CD14-positive monocyte (primary cell): ENCODE measurements around the gene EVX2. TPM values are rescaled to one million over a fixed set of nuclear protein-coding genes. Genes with fewer than 3 reads are reported as not detected.

Source experiments
- DNase-seq, 3 donors: peaks; one replicate each; pipeline ENCODE4 v3.0.0-alpha.2; 2011 to 2022
- H2AFZ ChIP-seq: 2 replicates; pipeline ENCODE4 v1.6.0; 2012; ENCODE audit warnings: mild to moderate bottlenecking, low read depth, low read length, inconsistent platforms; ENCODE audit not compliant: insufficient read depth, poor library complexity, severe bottlenecking
- H3K27ac ChIP-seq, 2 donors: 1 replicate in 1 of 2; 2 replicates in 1 of 2; pipeline ENCODE4 v1.5.1; 2012 to 2013; ENCODE audit warnings: low read length in 2 of 2, control low read depth in 1 of 2, inconsistent platforms in 1 of 2, low read depth in 1 of 2, mild to moderate bottlenecking in 1 of 2
- H3K27me3 ChIP-seq, 2 donors: one replicate each; pipeline versions ENCODE4 v1.6.0 to v1.6.1; 2011 to 2013; ENCODE audit warnings: low read length in 2 of 2; ENCODE audit not compliant: control insufficient read depth in 2 of 2, insufficient read depth in 2 of 2
- H3K36me3 ChIP-seq, 2 donors: replicated peaks in 1 of 2; 1 replicate in 1 of 2; 2 replicates in 1 of 2; pipeline versions ENCODE4 v1.5.1 to v1.6.1; 2012 to 2013; ENCODE audit warnings: low read length in 2 of 2, control low read depth in 1 of 2, inconsistent platforms in 1 of 2, mild to moderate bottlenecking in 1 of 2; ENCODE audit not compliant: insufficient read depth in 2 of 2, control insufficient read depth in 1 of 2
- H3K4me1 ChIP-seq, 2 donors: 1 replicate in 1 of 2; 2 replicates in 1 of 2; pipeline versions ENCODE4 v1.5.1 to v1.6.1; 2012 to 2013; ENCODE audit warnings: low read length in 2 of 2, control low read depth in 1 of 2, inconsistent platforms in 1 of 2, mild to moderate bottlenecking in 1 of 2, moderate library complexity in 1 of 2; ENCODE audit not compliant: insufficient read depth in 2 of 2, control insufficient read depth in 1 of 2
- H3K4me2 ChIP-seq: replicated peaks from 2 replicates; pipeline ENCODE3; 2012; ENCODE audit warnings: low read length, moderate library complexity, mild to moderate bottlenecking; ENCODE audit not compliant: poor library complexity, severe bottlenecking; ENCODE audit errors: extremely low read depth
- H3K4me3 ChIP-seq, 3 experiments: fragments of 200-600 bp in 1 of 3; sonication (generic) in 1 of 3; replicated peaks in 1 of 3; 1 replicate in 2 of 3; 2 replicates in 1 of 3; pipeline ENCODE4 v1.5.1; 2011 to 2013; ENCODE audit warnings: low read length in 3 of 3, mild to moderate bottlenecking in 3 of 3, control low read depth in 2 of 3, low read depth in 2 of 3, inconsistent platforms in 1 of 3, moderate library complexity in 1 of 3
- H3K79me2 ChIP-seq: 2 replicates; pipeline ENCODE4 v1.6.0; 2012; ENCODE audit warnings: mild to moderate bottlenecking, control low read depth, inconsistent platforms, low read length, moderate library complexity; ENCODE audit not compliant: insufficient read depth
- H3K9ac ChIP-seq: 2 replicates; pipeline ENCODE4 v1.6.0; 2017; ENCODE audit warnings: low read length, mild to moderate bottlenecking; ENCODE audit not compliant: insufficient read depth, poor library complexity, severe bottlenecking
- H3K9me3 ChIP-seq, 2 donors: replicated peaks in 1 of 2; 1 replicate in 1 of 2; 2 replicates in 1 of 2; pipeline versions ENCODE4 v1.5.1 to v1.6.1; 2012 to 2013; ENCODE audit warnings: low read length in 2 of 2, control low read depth in 1 of 2; ENCODE audit not compliant: control insufficient read depth in 1 of 2, insufficient read depth in 1 of 2
- H4K20me1 ChIP-seq: 2 replicates; pipeline ENCODE4 v1.6.0; 2012; ENCODE audit warnings: mild to moderate bottlenecking, low read length, control low read depth, moderate library complexity; ENCODE audit not compliant: insufficient read depth
- H3K27ac Mint-ChIP-seq, 7 donors: one replicate each; pipeline ENCODE4 v1.8.0; 2020; ENCODE audit warnings: mild to moderate bottlenecking in 7 of 7, mixed read lengths in 7 of 7, moderate library complexity in 6 of 7, inconsistent platforms in 2 of 7
- H3K27me3 Mint-ChIP-seq, 3 donors: one replicate each; pipeline ENCODE4 v1.8.0; 2021 to 2022; ENCODE audit warnings: low read depth in 3 of 3, mild to moderate bottlenecking in 3 of 3, mixed read lengths in 3 of 3, moderate library complexity in 3 of 3, inconsistent platforms in 1 of 3
- H3K36me3 Mint-ChIP-seq, 2 donors: one replicate each; pipeline ENCODE4 v1.8.0; 2020; ENCODE audit warnings: mixed read lengths in 2 of 2, inconsistent platforms in 1 of 2, mild to moderate bottlenecking in 1 of 2
- H3K4me1 Mint-ChIP-seq: one replicate; pipeline ENCODE4 v1.8.0; 2020; ENCODE audit warnings: mild to moderate bottlenecking, mixed read lengths
- H3K4me3 Mint-ChIP-seq, 2 donors: one replicate each; pipeline ENCODE4 v1.8.0; 2020; ENCODE audit warnings: mild to moderate bottlenecking in 2 of 2, mixed read lengths in 2 of 2, moderate library complexity in 1 of 2
- H3K9me3 Mint-ChIP-seq, 7 donors: one replicate each; pipeline ENCODE4 v1.8.0; 2020 to 2022; ENCODE audit warnings: mixed read lengths in 7 of 7, mild to moderate bottlenecking in 6 of 7, moderate library complexity in 6 of 7, inconsistent platforms in 2 of 7
- CTCF ChIP-seq: fragments of 200-600 bp; IDR thresholded peaks from one replicate; pipeline ENCODE4 v1.8.0; 2022; ENCODE audit warnings: antibody characterized with exemption, mild to moderate bottlenecking
- WGBS: methylation state at CpG from one replicate; pipeline ENCODE4 v1.1.5; 2013; ENCODE audit warnings: missing lambda C conversion rate; ENCODE audit not compliant: insufficient coverage; 5-methylcytosine and 5-hydroxymethylcytosine counted together
- intact Hi-C, 2 donors: fragments of 100-400 bp; cut with micrococcal nuclease; formaldehyde crosslinking; loops; one replicate each; pipeline versions ENCODE4 v1.15.0 to v1.15.1; 2023
- polyA plus RNA-seq, 3 donors: library from polyadenylated mRNA; depleted of rRNA in 1 of 3; unstranded in 2 of 3; stranded (reverse) in 1 of 3; fragments of 300-500 nt in 2 of 3; fragments of >200 nt in 1 of 3; fragmentation: Illumina TruSeq in 2 of 3; gene quantifications; 1 replicate in 2 of 3; 2 replicates in 1 of 3; pipeline ENCODE4 v1.2.3, GENCODE V29; 2012 to 2021

The EVX2 gene
- polyA plus RNA-seq, 3 donors: not detected

- no peak overlapping the region for H2AFZ ChIP-seq
- H3K36me3 Mint-ChIP-seq: peaks cover 4 to 12% of the 10 kb centered on the region in 2 donors
- no peak for TF ChIP-seq CTCF
- 14% methylated on average over 4 of the region's 7 CpGs for WGBS
- no peak overlapping the region for H3K27ac ChIP-seq
- H3K4me3 Mint-ChIP-seq: peak overlapping the region in 1 of 2 donors; percentile 76
- no peaks in the 10 kb centered on the region for H4K20me1 ChIP-seq
- DNase-seq: no peak
- no peak overlapping the region for H3K4me2 ChIP-seq
- H3K9me3 Mint-ChIP-seq: peaks cover 9 to 42% (median 27%) of the 10 kb centered on the region in 7 donors
- H3K9ac ChIP-seq: no peak overlapping the region
- H3K9me3 ChIP-seq: peaks cover 10 to 61% of the 10 kb centered on the region in 2 donors
- H3K79me2 ChIP-seq: no peaks in the 10 kb centered on the region
- peaks cover 91 to 96% of the 10 kb centered on the region in 2 donors for H3K27me3 ChIP-seq
- intact Hi-C loops: loop anchor here in 1 of 2 donors (5.0 kb wide), 1 partner anchor 36 kb away; no protein-coding TSS in a partner anchor
- H3K27ac Mint-ChIP-seq: no peak overlapping the region
- no peaks in the 10 kb centered on the region for H3K36me3 ChIP-seq
- H3K4me3 ChIP-seq: no peak overlapping the region
- peaks cover 84 to 95% (median 91%) of the 10 kb centered on the region in 3 donors for H3K27me3 Mint-ChIP-seq
- H3K4me1 ChIP-seq: peaks cover 0 to 15% of the 10 kb centered on the region in 2 donors
- peaks cover 23% of the 10 kb centered on the region for H3K4me1 Mint-ChIP-seq
Observed at GRCh38 chr2:176076063-176076462, 7.7 kb downstream of the EVX2 start.

- Histone ChIP-seq H3K4me1 (peaks cover 0 to 12% of the 10 kb centered on the region in 2 donors), H3K36me3 (no peaks in the 10 kb centered on the region), H2AFZ (no peak overlapping the region), H3K27me3 (peaks cover 91 to 96% of the 10 kb centered on the region in 2 donors), H4K20me1 (no peaks in the 10 kb centered on the region), H3K9me3 (peaks cover 7 to 55% of the 10 kb centered on the region in 2 donors), H3K4me3 (no peak overlapping the region), H3K9ac (no peak overlapping the region), H3K27ac (no peak overlapping the region), H3K79me2 (no peaks in the 10 kb centered on the region), H3K4me2 (no peak overlapping the region)
- Mint-ChIP-seq H3K4me1 (peaks cover 18% of the 10 kb centered on the region), H3K4me3 (peak overlapping the region in 1 of 2 donors; percentile 52), H3K27ac (no peak overlapping the region), H3K9me3 (peaks cover 4 to 37% (median 22%) of the 10 kb centered on the region in 7 donors), H3K36me3 (peaks cover 0 to 9% of the 10 kb centered on the region in 2 donors), H3K27me3 (peaks cover 84 to 95% (median 91%) of the 10 kb centered on the region in 3 donors)
- TF ChIP-seq CTCF: no peak
- WGBS: 4% methylated on average over 8 of the region's 15 CpGs
- no peak for DNase-seq
- intact Hi-C loops: loop anchor here in 1 of 2 donors (5.0 kb wide), 1 partner anchor 37 kb away; no protein-coding TSS in a partner anchor
Observed at GRCh38 chr2:176075481-176075880, 8.3 kb downstream of the EVX2 start.
